GM18502 (cell line): ENCODE measurements around the gene KRTAP4-16.
"Not testable (repeated sequence)": the region's sequence is repeated elsewhere in the genome, so short reads cannot be mapped to it uniquely, and the experiment has no call there.

Experiments used
- ATAC-seq: cut with Tn5 transposase; IDR thresholded peaks from one replicate; pipeline ENCODE4 v1.9.1; 2021; ENCODE audit warnings: mild to moderate bottlenecking; ENCODE audit not compliant: unreplicated experiment, poor library complexity

KRTAP4-16 gene

DNA sequence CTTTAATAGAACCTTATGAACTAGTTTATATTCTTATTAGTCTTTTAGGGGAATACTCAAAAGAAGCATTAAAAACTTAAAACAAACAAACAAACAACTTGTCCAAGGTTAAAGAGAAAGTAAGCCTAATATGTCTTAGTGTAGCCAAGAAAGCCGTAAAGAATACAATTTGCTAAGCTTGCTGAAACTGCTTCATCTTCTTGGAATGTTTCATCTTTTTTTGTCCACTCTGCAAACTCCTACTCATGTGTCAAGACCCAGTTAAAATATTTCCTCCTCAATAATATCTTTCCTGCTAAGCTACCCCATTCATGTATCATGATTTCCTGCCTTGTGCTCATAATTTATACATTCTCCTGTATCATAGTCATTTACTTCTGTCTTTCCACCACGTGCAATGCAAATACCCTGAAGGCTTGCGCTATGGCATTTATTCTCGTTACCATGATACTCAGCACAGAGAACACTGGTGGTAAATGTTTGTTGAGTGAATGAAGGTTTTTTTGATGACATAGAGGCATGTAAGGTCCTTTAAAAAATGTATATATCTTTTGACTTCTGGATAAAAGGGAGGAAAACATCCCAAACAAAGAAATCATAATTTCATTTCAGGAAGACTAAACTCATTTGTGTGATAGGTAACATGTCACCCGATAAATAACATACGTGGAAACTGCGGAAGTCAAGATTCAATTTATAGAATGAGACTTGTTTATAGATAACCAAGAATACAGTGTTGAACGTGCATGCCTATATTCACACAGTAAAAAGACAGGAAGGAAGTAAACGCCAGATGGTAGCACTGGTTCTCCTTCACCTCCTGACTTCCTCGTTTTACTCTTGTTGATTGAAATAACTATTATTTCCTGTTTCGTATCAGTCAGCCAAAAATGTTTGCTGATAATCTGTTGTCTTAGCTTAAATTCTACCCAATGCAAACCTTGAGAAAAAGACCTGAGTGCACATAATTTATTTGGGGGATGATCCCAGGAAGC is 18.0 kb upstream of the KRTAP4-16 start:
- ATAC-seq, result not testable (repeated sequence)

DNA sequence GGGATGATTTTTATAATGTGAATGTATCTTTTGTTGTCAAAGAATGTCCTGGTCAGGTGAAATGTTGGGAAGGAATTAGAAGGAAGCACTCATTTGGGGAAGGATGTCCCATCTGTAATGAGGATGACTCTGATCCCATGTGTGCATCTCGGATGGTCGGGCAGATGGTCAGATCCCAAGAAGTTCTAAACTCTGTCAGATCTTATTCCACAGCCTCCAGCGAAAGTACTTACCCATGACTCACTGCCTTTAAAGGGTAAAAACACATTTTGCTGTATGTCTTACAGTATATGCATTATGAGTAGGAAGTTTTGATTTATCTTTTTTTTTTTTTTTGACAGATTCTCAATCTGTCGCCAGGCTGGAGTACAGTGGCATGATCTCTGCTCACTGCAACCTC is 16.7 kb upstream of the KRTAP4-16 start:
- ATAC-seq, result no peak

DNA sequence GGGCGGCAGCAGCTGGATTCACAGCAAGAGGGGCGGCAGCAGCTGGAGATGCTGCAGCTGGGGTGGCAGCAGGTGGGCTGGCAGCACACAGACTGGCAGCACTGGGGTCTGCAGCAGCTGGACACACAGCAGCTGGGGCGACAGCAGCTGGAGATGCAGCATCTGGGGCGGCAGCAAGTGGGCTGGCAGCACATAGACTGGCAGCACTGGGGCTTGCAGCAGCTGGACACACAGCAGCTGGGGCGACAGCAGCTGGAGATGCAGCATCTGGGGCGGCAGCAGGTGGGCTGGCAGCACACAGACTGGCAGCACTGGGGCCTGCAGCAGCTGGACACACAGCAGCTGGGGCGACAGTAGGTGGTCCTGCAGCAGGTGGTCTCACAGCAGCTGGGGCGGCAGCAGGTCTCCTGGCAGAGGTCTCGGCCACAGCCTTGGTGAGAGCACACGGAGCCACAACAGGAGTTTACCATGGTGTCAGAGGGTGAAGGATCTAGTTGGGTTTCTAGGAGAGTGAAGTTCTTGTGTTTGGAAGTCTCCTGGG is 15.9 kb upstream of the KRTAP4-16 start, which contains the start of gene KRTAP4-11:
TSS of gene KRTAP4-11 (minus strand) at position 528 of the 541 bp plus-strand sequence. CDS start at position 470, 58 bp downstream.
- not testable (repeated sequence) for ATAC-seq

DNA sequence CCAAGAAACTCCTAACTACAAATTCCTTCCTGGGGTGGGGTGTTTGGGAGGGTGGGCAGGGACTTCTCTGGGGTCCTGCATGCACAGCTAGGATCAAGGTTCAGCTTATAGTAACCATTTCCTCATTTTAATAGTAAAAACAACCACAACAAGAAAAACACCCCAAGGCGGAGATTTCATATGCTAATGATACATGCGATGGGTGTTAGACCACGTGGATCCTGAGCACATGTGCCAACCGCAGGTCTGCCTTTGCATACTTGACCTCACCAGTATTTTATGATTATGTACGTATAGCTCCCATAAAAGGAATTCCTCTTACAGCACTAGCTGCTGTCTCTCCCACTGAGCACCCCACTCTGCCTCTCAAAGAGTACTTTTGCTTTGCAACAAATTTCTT is 14.3 kb upstream of the KRTAP4-16 start:
- ATAC-seq, result no peak

DNA sequence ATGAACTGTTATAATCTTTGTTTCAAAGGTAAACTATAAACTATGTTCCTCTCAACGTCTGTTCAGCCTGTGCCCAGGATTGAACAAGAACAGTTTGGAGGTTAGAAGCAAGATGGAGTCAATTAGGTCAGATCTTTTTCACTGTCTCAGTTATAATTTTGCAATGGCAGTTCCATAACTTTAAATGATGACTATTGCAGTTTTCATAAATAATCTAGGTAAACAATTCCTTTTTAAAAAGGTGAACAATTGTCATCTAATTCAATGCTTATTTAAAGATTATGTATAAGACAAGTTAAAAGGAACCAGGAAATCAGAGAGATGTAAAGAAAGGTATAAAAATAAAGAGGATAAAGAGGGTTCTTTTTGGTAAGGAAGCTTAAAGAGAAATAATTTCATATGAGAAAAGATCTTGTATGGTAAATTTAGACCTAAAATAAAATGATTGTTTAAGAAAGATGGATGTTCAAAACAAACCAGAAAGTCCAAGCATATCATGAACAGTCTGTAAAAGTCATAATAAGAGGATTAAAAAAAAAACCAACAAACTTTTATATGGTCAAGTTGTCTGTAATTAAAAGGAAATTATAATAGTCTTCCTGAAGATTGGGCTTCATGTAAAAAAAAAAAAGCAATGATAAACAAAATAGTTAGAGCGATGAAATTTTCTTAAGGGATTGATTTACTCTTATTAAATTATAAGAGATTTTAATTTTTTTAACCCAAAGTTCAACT is 9.3 kb upstream of the KRTAP4-16 start:
- ATAC-seq, result no peak

DNA sequence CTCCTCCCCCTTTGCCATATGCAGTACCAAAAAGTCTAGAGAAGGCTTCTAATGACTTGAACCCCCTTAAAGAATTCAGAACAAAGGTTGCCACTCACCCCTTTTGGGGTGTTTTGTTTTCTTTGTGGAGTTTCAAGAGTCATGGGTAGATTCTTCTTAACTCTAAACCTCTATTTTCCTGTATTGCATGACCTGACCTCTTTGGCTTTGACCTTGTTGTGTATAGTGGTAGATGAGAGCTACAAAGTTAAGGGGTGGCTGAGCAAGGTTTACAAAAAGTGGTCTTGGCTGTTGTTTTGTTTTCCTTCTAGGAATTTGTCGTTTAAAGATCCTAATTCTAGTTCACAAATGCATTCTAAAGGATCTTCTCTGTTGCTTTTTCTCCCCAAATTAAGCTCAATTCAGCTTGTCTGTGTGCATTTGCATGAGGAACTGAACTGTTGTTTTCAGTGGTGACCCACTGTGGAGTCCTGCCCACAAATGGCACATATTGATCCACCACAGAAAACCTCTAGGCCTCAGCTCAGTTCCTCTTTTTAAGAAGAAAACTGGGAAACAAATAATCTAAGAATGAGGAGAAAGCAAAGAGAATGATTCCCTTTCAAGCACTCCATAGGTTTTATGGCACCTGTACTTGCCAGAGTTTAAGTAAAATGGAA is 6.8 kb upstream of the KRTAP4-16 start:
- not testable (repeated sequence) for ATAC-seq

DNA sequence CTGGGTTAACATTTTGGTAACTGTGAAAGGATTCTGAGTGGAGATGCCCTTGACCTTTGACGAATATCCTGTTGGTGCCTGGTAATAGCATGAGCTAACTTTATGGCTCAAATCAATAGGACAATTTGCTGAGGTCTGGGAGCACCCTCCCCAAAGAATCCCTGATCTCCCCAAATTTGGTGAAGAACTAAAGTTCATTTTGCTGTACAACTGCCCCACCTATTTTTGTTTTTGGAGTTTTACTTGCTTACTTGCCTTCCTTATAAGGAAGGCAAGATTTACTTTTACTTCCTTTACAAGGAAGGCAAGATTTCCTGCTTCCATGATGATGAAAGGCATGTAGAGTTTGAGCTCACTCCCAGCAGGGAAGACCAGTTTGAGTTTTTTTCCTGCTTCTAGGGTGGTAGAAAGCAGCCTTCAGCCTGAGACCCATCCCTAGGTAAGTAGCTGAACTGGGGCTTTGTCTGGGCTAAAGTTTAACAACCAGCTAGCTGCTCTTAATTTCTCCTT is 6.0 kb upstream of the KRTAP4-16 start:
- ATAC-seq, result no peak

DNA sequence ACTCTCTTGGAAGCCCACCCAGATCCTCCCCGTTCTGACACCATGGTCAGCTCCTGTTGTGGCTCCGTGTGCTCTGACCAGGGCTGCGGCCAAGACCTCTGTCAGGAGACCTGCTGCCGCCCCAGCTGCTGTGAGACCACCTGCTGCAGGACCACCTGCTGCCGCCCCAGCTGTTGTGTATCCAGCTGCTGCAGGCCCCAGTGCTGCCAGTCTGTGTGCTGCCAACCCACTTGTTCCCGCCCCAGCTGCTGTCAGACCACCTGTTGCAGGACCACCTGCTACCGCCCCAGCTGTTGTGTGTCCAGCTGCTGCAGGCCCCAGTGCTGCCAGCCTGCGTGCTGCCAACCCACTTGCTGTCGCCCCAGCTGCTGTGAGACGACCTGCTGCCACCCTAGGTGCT is 3.3 kb upstream of the KRTAP4-16 start, which contains the start of gene KRTAP4-9:
TSS of gene KRTAP4-9 (plus strand) at position 43 of the 400 bp plus-strand sequence. CDS start at position 43, 0 bp downstream.
- ATAC-seq, result not testable (repeated sequence)

DNA sequence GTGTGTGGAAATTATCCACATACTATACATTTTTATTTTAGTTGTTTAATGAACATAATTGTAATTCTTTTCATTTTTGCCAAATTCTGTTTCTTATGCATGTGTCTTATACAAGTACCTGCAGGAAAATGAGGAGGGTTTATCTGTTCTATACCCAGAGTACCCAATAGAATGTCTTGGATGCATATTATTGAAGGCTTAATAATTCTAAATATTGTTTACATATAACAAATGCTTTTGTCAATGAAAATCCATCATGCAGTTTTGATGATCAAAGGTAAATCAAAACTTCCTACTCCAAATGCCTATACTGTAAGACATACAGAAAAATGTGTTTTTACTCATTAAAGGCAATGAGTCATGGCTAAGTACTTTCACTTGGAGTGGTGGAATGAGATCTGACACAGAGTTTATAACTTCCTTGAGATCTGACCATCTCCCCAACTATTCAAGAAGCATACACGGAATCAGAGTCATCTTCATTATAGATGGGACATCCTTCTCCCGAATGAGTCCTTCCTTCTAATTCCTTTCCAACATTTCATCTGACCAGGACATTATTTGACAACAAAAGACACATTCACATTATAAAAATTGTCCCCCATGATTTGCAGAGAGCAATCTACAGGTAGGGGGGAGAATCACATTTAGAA is 2.5 kb upstream of the KRTAP4-16 start:
- not testable (repeated sequence) for ATAC-seq

DNA sequence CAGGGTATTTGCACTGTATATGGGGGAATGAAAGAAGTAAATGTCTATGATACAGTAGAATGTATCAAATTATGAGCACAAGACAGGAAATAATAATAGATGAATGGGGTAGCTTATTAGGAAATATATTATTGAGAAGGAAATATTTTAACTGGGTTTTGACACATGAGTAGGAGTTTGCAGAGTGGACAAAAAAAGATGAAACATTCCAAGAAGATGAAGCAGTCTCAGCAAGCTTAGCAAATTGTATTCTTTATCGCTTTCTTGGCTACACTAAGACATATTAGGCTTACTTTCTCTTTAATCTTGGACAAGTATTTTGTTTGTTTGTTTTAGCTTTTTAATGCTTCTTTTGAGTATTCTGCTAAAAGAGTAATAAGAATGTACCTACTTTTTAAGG is 1.9 kb upstream of the KRTAP4-16 start:
- no peak for ATAC-seq

DNA sequence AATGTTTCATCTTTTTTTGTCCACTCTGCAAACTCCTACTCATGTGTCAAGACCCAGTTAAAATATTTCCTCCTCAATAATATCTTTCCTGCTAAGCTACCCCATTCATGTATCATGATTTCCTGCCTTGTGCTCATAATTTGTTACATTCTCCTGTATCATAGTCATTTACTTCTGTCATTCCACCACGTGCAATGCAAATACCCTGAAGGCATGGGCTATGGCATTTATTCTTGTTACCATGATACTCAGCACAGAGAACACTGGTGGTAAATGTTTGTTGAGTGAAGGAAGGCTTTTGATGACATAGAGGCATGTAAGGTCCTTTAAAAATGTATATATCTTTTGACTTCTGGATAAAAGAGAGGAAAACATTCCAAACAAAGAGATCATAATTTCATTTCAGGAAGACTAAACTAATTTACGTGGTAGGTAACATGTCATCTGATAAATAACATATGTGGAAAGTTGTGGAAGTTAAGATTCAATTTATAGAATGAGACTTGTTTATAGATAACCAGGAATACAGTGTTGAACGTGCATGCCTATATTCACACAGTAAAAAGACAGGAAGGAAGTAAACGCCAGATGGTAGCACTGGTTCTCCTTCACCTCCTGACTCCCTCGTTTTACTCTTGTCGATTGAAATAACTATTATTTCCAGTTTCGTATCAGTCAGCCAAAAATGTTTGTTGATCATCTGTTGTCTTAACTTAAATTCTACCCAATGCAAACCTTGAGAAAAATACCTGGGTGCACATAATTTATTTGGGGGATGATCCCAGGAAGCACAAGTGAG is 2.1 kb downstream of the KRTAP4-16 start:
- not testable (repeated sequence) for ATAC-seq

DNA sequence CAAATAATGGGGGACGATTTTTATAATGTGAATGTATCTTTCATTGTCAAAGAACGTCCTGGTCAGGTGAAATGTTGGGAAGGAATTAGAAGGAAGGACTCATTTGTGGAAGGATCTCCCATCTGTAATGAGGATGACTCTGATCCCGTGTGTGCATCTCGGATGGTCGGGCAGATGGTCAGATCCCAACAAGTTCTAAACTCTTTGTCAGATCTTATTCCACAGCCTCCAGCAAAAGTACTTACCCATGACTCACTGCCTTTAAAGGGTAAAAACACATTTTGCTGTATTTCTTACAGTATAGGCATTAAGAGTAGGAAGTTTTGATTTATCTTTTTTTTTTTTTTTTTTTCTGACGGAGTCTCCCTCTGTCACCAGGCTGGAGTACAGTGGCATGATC is 3.5 kb downstream of the KRTAP4-16 start:
- no peak for ATAC-seq

DNA sequence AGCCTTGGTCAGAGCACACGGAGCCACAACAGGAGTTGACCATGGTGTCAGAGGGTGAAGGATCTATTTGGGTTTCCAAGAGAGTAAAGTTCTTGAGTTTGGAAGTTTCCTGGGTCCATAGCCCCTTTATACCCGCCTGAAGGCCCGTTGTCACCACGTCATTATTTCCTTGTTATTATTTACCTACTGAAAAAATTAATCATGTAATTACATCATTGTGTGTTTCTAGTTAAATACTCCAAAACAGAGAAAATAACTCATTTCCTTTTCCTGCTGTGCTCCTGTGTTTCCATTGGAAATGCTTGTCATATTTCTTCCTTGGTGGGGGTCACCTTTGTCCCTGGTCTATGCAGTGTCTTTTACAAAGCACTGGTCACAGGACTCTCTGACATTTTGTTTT is 4.0 kb downstream of the KRTAP4-16 start, which contains the start of gene KRTAP4-8:
TSS of gene KRTAP4-8 (minus strand) at position 101 of the 400 bp plus-strand sequence. CDS start at position 43, 58 bp downstream.
- ATAC-seq, result no peak

DNA sequence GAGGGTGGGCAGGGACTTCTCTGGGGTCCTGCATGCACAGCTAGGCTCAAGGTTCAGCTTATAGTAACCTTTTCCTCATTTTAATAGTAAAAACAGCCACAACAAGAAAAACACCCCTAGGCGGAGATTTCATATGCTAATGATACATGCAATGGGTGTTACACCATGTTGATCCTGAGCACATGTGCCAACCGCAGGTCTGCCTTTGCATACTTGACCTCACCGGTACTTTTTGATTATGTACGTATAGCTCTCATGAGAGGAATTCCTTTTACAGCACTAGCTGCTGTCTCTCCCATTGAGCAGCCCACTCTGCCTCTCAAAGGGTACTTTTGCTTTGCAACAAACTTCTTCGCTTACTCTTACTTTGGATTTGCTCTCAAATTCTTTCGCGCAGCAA is 6.0 kb downstream of the KRTAP4-16 start:
- no peak for ATAC-seq

DNA sequence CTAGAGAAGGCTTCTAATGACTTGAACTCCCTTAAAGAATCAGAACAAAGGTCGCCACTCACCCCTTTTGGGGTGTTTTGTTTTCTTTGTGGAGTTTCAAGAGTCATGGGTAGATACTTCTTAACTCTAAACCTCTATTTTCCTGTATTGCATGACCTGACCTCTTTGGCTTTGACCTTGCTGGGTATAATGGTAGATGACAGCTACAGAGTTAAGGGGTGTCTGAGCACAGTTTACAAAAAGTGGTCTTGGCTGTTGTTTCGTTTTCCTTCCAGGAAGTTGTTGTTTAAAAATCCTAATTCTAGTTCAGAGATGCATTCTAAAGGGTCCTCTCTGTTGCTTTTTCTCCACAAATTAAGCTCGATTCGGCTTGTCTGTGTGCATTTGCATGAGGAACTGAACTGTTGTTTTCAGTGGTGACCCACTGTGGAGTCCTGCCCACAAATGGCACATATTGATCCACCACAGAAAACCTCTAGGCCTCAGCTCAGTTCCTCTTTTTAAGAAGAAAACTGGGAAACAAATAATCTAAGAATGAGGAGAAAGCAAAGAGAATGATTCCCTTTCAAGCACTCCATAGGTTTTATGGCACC is 13.2 kb downstream of the KRTAP4-16 start:
- not testable (repeated sequence) for ATAC-seq

DNA sequence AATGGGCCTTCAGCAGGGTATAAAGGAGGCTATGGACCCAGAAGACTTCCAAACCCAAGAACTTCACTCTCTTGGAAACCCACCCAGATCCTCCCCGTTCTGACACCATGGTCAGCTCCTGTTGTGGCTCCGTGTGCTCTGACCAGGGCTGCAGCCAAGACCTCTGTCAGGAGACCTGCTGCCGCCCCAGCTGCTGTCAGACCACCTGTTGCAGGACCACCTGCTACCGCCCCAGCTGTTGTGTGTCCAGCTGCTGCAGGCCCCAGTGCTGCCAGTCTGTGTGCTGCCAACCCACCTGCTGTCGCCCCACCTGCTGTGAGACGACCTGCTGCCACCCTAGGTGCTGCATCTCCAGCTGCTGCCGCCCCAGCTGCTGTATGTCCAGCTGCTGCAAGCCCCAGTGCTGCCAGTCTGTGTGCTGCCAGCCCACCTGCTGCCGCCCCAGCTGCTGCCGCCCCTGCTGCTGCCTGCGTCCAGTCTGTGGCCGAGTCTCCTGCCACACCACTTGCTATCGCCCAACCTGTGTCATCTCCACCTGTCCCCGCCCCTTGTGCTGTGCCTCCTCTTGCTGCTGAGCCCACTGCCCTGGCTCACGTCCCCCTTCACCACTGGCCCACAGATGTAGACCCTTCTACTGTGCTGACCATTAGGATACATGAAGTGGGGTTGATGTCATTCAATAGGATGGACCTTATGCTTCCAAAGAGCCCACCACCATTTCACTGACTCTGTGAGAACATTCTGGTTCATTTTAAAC is 17.7 kb downstream of the KRTAP4-16 start, which contains the start of gene KRTAP4-7:
TSS of gene KRTAP4-7 (plus strand) at position 51 of the 757 bp plus-strand sequence. CDS start at position 108, 57 bp downstream.
- ATAC-seq, result not testable (repeated sequence)

DNA sequence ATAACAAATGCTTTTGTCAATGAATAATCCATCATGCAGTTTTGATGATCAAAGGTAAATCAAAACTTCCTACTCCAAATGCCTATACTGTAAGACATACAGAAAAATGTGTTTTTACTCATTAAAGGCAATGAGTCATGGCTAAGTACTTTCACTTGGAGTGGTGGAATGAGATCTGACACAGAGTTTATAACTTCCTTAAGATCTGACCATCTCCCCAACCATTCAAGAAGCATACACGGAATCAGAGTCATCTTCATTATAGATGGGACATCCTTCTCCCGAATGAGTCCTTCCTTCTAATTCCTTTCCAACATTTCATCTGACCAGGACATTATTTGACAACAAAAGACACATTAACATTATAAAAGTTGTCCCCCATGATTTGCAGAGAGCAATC is 18.6 kb downstream of the KRTAP4-16 start:
- not testable (repeated sequence) for ATAC-seq
